Fibroblast of skin of right quadriceps (primary cell): ENCODE measurements around the gene CENPP.

Source experiments
- DNase-seq: peaks from one replicate; pipeline ENCODE4 v3.0.0-alpha.2; 2013

CENPP gene

DNA sequence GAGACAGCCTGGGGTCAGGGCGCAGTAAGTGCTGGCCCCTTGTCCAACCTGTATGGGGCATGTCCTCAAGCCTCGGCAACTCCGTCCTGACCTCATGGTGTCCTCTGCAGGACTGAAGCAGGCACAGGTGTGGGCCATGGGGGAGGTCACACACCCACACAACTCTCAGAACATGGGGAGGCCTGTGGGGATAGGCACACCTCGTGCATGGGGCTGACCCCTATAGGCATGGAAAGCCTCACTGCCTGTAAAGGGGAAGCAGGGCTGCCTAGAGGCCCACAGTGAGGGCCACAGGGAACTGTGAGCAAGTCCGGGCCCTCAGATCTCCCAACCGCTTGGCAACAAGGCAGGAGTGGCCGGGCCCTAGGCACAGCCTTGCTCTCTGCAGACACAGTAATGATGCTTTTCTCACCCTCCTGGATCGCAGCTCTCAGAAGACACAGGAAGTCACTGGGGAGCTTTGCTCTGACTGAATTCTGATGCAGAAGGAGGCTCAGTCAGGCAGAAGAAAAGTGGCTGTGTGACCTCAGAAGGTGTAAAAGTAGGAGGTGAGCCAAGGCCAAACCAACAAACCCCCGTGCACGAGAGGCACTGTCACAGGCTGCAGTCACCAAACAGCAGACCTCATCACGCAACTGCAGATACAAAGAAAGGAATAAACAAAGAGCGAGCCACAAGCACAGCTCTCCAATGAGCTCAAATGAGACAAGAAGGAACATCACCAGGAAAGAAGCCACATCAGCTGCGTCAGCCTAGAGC, 338.8 kb downstream of the CENPP start:
- no peak for DNase-seq

DNA sequence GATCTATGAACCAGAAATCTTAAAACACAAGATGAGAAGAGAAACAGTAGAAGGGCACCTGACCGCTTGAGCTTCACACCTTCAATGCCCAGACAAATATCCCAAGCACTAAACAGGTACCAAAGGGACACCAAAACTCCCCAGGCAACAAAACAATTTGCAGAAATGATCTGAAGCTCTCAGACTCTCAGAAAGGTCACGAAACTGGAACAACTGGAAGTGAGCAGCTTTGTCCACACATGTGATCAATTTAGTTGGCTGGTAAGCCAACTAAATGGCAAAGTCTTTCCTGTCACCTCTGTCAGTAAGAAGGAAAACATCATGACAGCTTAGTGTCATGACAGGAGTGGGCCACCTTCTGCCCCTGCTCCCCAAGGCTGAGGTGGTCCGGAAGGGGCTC, 340.1 kb downstream of the CENPP start:
- DNase-seq, result no peak

DNA sequence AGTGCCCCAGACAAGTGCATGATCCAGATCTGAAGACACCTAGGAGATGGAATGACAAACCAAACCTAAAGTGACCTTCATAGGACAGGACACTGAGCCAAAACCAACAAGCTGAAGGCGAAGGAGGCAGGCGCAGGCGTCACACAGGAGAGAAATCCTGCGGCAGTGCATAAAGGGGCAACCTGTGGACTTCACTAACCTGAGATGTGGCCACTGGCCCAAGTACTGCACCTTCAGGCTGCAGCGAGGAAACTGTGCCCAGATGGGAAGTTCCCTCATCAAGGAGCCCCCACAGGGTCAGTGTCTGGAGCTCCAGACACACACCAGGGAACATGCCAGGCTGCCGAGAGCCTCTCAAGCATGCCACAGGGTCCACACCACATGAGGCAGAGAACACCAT, 340.5 kb downstream of the CENPP start:
- DNase-seq, result no peak

DNA sequence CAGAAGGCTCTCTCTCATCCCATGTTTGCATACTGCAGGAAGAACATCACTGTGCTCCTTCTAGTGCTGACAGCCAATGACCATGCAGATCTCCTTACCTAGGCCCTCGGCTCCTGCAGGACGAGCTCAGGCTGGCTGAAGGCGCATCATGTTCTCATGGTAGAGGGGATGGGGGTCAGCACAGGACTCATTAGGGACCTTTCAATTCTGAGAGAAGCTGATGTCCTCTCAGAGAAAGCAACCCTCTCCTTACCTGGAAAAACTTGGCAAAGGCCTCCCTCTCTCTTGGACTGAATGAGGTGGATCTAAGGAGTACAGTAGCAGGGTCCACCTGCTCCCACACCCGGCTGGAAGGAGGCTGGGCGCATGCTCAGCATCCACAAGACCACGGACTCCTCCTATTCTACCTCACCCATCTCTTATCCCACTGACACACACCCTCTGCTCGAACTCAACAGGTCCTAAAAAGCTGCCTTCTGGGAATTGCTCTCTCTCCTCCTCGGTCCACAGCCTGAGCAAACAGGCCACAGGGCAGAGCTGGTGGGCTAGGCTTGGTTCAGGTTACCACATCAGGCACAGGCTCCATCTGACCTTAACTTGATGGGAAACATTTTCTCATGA, 341.3 kb downstream of the CENPP start:
- no peak for DNase-seq

DNA sequence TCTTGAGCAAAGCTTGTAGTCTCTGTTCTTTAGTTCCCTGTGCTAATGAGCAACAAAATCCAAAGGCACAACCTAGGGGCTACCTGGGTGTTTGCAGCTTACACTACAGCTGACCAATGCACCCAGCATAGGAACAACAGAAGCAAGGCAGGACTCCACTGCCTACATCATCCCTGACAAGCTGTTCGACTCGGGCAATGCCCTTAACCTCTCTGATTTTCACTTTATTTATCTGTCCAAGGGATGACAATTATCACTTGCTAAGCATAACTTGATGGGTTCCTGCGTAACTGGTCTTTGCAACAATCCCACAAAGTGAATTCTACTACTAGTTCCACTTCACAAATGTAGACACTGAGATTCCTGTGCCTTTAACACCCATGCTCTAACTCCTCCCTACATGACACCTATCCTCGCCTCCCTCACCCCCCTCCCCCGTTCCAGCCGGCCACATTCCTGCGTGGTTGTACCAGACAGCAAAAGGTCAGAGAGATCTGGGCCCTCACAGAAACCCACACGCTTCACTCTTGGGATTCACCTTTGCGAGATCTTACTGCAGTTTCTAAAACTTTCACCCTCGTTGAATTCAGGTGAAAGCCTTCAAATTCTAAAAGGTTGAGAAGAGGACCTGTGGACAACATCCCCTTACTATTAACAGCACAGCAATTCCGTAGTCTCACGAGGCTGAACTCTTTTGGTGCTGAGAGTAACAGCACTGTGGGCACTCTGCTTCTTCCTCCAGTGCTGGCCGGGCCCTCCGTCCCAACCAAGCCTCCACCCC, 343.2 kb downstream of the CENPP start:
- DNase-seq, result peak; percentile 30

DNA sequence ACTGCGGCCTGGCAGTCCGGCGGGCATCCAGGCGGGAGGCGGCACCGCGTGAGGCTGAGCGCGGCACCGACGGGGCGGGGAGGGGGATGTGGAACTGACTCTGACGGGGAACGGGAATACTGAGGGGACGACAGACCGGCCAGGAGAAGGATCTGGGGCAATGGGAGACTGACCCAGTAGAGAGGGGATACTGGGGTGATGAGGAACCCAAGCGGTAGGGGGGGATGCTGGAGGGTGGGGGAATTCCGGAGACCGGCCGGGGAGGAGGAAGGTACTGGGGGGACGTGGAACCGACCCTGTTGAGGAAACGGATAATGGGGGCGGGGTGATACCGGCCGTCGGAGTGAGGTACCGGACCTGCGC, 343.8 kb downstream of the CENPP start:
- no peak for DNase-seq
